Islet of Langerhans (tissue), 1 donor: ENCODE measurements around the gene GRIA4.

Experiments used
- FAIRE-seq: peaks from one replicate; lab custom pipeline; 2011; peaks lifted over from hg19 to GRCh38; lab: Jason Lieb, UNC

GRIA4 gene

GRCh38 chr11:105639527-105639926 is 29.7 kb downstream of the GRIA4 start:
- no peak for FAIRE-seq

DNA sequence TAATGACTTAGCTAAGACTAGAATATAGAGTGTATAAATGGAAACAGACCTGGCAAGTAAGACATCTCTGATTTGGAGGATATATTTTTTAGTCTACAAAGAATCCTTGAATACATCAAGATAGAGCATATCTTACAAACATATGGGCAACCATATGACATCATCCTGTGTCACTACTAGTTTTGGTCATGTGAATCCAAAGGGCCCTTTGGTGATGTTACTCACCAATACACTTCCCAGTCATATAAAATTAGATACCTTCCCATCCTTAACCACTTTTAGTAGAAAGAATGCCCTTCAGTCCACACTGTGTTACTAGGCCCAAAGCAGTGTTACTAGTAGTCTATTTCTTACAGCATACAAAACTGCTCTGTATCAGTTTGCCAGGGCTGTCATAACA is 31.6 kb downstream of the GRIA4 start:
- no peak for FAIRE-seq

DNA sequence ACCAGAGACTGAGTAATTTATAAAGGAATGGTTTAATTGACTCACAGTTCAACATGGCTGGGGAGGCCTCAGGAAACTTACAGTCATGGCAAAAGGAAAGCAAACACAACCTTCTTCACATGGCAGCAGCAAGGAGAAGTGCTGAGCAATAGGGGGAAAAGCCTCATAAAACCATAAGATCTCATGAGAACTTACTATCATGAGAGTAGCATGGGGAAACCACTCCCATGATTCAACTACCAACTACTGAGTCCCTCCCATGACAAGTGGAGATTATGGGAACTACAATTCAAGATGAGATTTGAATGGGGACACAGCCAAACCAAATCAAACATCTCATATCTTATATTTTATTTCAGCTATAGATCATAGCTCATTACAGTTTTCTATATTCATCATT is 33.0 kb downstream of the GRIA4 start:
- FAIRE-seq: no peak

DNA sequence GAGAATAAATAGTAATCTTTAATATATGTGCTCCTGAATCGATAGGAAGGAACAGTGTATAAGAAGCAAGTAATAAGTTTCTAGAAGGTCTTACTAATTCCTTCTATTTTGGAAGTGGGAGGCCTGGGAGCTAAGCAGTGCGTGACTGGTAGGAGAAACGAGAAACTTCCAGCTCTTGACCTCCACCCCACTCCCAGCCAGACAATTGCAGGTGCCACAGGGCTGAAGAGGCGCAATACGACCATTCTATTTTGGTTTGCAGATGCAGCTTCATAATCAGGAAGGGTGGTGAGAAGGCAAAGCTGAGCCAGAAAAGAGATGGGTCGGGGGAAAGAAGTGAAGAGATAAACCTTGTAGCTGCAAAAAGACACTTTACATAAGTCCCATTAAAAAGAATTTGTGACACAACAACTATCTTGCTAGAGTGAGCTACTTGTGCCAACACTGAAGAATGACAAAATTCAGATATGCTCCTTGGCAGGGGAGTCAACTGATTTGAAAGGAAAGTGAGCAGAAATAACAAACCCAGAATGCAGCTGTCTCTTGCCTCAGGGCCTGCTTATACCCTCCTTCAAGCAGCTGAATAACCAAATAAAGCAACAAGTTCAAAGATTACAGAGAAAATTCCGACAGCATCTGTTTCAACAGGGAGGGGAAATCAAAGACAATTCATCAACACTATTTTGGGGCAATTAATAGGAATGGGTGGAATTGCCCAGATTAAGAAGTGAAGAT is 35.1 kb downstream of the GRIA4 start:
- FAIRE-seq: no peak

GRCh38 chr11:105647780-105648179 is 37.9 kb downstream of the GRIA4 start:
- FAIRE-seq: no peak

- no peak for FAIRE-seq
Observed at GRCh38 chr11:105648762-105649161, 38.9 kb downstream of the GRIA4 start.

DNA sequence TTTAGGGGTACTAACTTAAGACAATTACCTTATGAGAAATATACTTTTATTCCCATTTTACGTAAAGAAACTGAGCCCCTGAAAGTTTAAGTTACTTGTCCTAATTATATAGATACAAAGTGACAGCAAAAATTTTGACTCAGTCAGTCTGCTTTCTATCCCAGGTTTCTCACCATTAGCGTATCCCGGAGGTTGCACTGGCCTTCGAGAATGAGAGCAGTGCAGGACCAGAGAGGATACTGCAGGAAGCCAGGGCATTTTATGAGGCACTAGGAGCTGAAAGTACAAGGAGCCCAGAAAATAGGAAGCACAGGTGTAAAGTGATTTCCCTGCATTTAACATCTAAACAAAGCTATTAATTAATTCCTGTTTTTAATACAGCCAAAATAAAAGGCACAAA is 55.4 kb downstream of the GRIA4 start:
- FAIRE-seq: no peak

DNA sequence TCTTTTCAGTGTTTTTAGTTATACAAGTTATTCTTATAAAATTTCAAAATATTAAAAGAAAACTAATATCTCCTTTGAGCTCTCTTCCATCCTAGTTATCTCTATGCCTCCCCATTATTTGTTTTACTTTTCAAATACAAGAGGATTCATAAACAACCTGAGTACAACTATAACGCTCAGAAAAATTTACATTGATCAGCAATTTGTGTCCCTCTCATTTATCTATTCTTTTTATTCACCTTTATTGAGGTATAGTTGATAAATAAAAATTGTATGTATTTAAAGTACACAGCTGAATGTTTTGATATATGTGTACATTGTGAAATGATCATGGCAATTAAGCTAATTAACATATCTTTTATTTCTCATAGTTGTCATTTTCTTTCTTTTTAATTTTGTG is 57.6 kb downstream of the GRIA4 start:
- no peak for FAIRE-seq

GRCh38 chr11:105670811-105671210 is 60.9 kb downstream of the GRIA4 start:
- FAIRE-seq: no peak

GRCh38 chr11:105673089-105673488 is 63.2 kb downstream of the GRIA4 start:
- no peak for FAIRE-seq

- FAIRE-seq: no peak
Observed at GRCh38 chr11:105689631-105690030, 79.8 kb downstream of the GRIA4 start.

DNA sequence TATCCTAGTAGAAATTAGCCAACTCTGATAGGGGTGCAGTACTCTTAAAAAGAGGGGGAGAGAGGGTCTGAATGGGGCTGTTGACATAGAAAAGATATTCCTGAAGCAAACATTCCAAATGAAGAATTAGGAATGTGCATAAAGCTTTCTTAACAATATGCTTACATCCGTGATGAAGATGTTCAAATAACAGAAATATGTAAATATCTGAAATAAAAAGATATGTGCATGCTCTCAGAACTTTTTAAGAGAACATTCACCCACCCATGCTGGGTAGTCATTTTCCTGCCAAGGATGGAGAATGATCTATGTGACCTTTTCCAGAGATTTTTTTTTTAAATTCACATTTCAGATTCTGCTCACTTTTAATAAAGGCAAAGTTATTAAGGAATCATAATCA is 80.6 kb downstream of the GRIA4 start:
- FAIRE-seq: no peak

DNA sequence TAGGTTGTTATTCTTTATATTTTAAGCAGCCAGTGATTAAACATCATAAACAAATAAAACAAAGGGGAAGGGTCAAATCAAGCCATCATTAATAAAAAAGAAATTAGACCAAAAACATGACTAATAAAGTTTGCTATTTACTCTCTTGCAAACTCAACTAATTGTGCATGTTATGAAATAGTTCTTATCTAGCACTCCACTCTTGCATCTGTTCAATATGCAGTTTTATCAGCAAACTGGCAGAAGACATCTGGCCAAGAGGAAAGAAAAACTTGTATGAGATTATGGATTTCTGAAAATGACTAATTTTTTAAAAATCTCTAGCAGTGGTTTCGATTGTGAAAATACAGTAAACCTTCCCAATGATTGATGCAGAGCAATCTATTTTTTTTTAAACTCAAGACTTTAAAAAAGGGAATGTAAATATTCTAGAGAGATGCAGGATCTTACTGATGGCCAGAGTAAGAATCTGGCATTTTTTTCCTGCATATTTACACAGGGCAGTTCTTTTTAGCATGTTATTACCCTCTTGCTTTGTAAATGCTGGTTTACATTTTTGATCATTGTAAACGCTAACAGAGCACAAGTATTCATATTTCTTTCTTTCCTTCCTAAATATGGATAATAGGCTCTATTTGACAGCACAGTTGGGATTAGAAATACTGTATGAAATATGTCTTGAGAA is 83.3 kb downstream of the GRIA4 start:
- peak; percentile 30 for FAIRE-seq

DNA sequence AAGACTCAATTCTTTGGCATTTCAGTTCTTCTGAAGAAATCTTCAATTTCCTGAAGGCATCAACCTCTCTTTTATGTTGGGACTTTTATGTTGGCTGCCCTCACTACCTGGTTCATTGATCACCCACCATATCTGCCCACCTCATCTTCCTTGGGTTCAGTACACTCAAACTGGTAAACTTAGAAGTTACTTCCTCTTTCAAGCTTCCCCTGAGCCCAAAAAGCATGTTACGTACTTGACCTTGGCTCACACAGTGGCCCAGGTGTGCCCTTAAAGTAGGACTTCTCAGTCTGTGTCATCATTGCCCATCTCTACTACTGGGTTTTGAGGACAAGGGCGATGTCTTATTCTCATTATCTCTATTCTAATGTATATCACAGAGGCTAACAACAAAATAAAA is 86.1 kb downstream of the GRIA4 start:
- FAIRE-seq: no peak

GRCh38 chr11:105697291-105697690 is 87.4 kb downstream of the GRIA4 start:
- FAIRE-seq: no peak

- no peak for FAIRE-seq
Observed at GRCh38 chr11:105699203-105699602, 89.3 kb downstream of the GRIA4 start.

- FAIRE-seq: no peak
Observed at GRCh38 chr11:105700271-105700670, 90.4 kb downstream of the GRIA4 start.

DNA sequence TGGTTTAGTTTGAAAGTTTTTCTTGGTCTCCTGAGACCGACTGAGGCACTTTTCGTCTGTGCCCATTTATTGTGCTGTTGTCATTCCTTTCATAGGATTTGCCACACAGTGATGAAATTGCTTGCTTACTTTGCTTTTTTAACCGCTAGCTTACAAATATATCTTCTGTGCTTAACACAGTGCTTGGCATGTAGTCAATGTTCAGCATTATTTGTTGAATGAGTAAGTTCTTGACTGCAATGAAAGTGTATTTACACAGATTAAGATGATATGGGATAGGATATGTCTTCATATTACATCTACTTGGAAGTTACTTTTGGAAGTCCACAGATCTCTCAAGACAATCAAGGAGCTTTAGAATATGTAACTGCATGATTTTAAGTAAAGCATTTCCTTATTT is 91.2 kb downstream of the GRIA4 start:
- no peak for FAIRE-seq

DNA sequence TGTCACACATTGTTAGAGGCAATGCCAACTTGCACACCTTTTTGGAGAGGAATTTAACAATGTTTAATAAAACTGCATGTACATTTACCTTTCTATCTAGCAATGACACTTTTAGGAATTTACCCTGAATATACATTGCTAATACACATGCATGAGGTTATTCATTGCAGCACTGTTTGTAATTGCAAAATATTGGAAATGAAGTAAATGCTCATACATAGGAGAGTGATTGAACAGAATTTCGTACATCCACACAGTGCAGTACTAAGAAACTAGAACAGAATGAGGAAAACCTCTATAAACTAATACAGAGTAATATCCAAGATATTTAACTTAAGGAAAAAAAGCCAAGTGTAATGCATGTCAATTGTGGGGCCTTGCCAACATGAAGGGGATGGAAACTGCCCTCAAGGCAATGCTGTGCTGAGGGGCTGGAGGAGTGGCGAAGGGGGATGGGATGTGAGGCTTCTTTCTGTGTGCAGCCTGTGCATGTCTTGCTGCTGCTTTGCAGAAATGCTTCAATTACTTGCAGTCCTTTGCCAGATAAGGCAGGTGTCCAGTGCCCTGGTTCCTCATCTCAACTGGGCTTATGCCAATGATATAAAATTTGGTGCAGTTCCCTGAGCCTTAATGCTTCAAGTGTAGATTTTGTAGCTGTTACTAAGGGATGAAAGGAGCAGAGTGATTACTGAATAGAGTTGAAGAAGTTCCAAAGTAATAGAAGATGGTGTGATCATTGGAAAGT is 96.1 kb downstream of the GRIA4 start:
- no peak for FAIRE-seq

- FAIRE-seq: no peak
Observed at GRCh38 chr11:105713106-105713505, 103.2 kb downstream of the GRIA4 start.

DNA sequence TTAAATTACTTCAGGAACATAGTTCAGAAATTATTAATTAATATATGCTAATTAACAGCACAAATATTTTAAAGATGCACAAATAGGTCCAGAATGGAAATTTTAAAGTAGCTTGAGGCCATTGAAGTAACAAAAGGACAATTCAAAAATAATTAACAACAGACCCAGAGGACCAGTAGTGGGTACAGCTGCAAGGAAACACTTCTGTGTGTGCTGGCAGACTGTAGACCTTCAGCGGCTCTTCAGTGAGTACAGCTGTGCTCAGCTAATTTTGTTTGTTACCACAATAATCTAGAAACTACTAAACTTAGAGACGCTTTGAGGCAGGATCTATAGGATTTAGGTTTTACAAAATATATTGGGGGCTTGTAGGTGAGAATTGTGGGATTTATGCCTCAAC is 103.8 kb downstream of the GRIA4 start:
- peak; percentile 65 for FAIRE-seq

GRCh38 chr11:105718641-105719040 is 108.8 kb downstream of the GRIA4 start:
- no peak for FAIRE-seq

GRCh38 chr11:105719073-105719822 is 109.4 kb downstream of the GRIA4 start:
- peak; percentile 94 for FAIRE-seq
